Stimulated activated CD4-positive, alpha-beta T cell treated with anti-CD3 and anti-CD28 coated beads, Interleukin-1b, Interleukin-23, amount 100 ng/mL, for 1 hour (primary cell): ENCODE data around the gene CASTOR1.
"Not testable (repeated sequence)": the region's sequence is repeated elsewhere in the genome, so short reads cannot be mapped to it uniquely, and the experiment has no call there.

ENCODE experiments used
- DNase-seq, 2 donors: peaks; one replicate each; pipeline ENCODE4 v3.0.0-alpha.2; 2020; ENCODE audit warnings: low read depth in 2 of 2

The CASTOR1 gene

DNA sequence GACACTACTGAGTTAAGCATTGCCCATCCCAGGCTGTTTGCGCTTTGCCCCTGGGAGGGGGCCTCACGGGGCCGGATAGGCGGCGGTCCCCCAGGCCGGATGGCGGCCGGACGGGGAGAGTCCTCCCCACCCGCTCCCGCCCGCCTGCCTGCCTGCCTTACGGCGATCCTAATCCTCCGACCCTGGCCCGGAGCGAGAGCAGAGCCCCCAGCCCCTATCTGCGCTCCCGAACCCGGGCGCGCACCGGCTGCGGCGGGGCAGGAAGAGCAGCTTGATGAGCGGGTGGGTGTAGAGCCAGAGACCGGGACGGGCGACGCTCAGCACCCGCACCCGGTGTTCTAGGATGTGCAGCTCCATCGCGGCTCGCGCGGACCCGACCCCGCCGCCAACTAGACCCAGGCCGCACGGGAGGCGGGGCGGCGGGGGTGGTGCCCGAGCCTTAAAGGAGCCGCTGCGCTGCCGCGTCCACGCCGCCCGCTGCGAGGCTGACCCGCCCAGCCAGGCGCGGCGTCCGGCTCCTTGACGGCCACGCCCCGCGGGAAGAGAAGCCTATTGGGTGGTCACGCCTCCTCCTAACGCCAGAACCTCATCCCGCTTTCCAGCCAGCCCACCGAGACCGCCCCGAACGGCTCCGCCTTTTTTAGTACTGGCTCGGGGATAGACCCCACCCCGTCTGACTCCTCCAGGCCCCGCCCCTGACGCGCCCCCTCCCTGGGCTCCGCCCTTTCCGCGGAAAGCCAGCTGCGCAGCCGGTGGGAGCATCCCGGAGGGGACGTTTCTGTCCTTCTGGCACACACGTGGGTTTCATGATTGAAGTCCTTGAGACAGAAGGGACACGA lies at the start of gene CASTOR1:
Gene CASTOR1 (minus strand): TSS at position 365 of the 839 bp plus-strand sequence. CDS start 8 bp downstream, at position 357.
- DNase-seq = peak; percentile 65 to 83

DNA sequence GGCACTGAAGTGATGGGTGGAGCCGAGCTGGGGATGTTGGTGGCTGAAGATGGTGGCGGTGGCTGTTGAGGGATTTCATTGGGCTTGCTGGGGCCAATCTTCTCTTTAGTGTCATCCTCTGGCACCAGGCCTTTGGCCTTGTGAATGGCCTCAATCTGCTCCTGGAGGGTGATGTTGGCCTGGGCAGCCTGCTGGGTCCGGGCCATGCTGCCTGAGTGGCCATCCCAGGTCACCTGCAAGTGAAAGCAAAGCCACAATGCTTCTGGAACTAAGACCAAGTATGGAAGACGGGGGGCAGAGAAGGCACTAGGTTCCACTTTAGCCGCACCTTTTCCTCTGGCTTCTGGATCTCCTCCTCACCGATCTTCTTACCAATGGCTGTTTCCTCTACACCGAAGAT lies 49.5 kb upstream of the CASTOR1 start:
- DNase-seq = no peak

DNA sequence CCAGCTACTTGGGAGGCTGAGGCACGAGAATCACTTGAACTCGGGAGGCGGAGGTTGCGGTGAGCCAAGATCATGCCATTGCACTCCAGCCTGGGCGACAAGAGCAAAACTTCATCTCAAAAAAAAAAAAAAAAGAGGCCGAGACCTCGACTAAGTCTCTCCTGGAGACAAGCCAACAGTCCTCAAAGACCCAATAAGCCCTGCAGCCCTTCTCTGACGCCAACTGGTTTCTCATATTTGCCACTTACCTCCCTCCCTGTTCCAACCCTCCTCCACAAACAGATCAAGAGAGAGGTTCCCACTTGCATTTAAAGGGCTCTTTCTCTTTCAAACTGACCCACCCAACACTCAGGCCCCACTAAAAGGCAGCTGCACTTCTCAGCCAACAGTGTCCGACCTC lies 49.0 kb upstream of the CASTOR1 start:
- not testable (repeated sequence) for DNase-seq

DNA sequence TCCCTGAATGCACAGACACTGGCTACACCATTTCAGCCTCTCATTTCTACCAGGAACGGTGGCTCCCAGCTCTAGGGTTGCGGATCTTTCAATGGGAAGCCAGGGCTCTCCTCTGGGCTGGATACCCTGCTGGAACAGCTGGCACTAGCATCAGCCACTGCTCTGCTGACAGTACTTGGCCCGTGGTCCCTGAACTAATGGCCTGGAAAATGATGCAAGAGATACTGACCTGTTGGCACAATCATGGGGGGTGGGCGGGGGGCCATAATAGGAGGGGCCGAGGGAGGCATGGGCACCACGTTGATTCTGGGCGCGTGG lies 48.1 kb upstream of the CASTOR1 start:
- DNase-seq = no peak

DNA sequence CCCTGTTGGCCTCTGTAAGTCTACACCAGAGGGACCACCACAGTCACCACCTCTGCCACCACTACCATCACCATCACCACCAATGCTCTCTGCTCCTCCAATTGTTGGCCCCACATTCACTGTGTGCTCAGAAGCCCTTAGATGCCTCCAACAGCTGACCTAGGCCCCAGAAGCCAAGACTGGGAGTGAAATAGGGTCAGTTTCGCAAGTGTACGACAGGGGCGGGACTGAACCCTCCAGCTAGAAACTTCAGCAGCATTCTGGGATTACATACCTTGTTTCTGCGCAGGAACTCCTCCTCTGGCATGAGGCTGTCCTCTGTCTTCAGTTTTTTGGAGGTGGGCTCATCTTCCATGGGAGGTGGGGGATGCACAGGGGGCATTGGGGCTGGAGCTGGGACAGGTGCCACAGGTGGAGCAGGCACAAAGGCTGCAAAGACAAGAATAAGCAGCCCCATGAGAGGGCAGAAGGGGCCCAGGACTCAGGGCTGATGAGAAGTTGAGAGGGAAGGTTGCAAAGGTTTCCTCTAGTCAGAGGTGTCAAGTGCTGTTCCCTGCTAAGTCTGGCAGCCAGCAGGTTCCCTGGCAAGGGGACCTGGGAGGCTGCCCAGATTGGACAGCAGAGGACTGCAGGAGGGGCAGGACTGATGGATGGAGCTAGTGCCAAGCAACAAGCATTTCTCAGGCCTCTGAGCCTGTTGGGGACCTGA lies 47.6 kb upstream of the CASTOR1 start:
- DNase-seq = no peak

DNA sequence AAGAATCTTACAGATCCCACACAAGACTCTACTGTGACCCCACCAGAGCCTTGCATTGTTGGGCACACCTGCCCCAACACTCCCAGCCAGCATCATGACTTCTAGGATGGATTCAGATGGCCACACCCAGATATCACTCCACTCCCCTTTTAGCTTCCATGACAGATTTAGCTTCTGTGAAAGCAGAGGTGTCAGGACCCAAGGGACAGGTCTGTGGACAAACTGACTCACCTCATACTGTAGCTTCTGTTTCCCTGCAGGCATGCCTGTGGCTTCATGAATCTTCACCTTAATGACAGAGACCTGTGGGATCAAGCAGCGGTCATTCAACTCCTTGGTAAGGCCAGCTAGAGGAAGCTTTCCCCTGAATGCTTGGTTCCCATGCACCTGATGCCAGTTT lies 45.9 kb upstream of the CASTOR1 start:
- DNase-seq = no peak

- no peak for DNase-seq
Measured at GRCh38 chr22:30334646-30335045, 45.3 kb upstream of the CASTOR1 start.

GRCh38 chr22:30333707-30334087 lies 44.4 kb upstream of the CASTOR1 start:
- DNase-seq = no peak

GRCh38 chr22:30332994-30333706 lies 43.8 kb upstream of the CASTOR1 start:
- DNase-seq = no peak

- no peak for DNase-seq
Measured at GRCh38 chr22:30332551-30332950, 43.2 kb upstream of the CASTOR1 start.

GRCh38 chr22:30328466-30329049 lies 39.3 kb upstream of the CASTOR1 start:
- DNase-seq = no peak

DNA sequence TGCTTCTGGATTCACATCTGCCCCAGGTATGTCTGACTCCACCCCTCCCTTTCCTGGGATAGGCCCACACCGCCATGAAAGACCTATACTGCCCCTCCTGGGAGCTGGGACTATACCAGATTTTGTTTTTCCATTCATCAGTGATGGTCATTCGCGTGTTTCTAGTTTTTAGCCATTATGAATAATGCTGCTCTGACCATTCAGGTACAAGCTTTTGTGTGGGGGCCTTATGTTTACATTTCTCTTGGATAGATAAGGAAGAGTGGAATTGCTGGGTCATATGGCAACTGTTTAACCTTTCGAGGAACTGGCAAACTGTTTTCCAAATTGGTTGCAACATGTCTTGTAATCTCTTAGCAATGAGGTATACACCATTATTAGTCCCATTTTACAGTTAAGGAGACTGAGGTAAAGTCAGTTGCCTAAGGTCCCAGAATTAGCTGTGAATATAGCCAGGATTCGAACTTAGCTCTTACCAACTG lies 38.6 kb upstream of the CASTOR1 start:
- DNase-seq = no peak

DNA sequence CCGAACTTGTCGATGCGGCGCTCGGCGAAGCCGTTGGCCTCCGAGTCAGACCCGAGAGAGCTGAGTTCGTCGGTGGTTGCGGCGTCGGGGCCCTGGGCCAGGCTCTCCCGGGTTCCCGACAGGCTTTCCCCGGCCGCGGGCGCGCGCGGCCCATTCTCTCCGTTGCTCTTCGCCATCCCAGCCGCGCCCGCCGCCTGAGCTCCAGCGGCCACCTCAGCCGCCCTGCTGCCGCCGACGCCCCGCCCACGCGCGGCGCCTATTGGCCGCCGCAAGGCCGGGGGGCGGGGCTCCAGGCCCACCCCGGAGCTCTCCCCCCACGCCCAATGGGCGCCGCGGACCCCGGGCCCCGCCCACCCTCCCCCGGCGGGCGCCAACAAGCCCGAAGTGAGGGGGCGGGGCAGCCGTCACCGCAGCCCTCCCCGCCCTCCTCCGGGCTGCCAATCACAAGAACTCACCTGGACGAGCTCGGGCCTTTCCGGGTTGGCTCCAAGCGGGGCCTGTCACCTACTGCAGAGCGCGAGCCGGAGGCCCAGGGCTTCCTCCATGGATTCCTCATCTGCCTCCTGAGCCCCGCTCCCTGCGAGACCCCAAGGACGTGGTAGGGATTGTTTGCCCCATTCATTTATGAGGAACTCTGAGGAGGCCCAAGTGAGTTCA lies 37.5 kb upstream of the CASTOR1 start, which contains the start of gene TBC1D10A:
Gene TBC1D10A (minus strand): TSS at position 236 of the 657 bp plus-strand sequence. CDS start 60 bp downstream, at position 176.
- peak; percentile 84 to 91 for DNase-seq

DNA sequence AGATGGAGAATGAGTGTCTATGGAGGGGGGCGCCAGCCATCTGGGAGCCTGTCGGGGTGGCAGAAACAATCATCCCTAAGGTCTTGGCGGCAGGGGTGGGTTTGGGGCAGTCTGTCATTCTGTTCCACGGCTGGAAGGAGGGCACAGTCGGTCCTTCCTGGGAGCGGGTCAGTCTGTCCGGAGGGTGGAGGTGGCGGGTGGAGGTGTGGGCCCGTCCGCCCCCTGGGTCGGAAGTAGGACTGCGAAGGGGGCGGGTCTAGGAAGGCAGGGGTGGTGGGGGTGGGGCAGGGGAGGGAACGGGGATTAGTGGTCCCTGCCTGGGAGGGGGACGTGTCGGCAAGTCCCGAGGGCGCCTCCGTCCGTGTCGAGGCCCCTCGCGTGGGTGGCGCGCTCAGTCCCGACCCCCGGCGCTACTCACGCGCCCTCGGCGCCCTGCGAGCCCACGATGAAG lies 37.0 kb upstream of the CASTOR1 start:
- no peak for DNase-seq

DNA sequence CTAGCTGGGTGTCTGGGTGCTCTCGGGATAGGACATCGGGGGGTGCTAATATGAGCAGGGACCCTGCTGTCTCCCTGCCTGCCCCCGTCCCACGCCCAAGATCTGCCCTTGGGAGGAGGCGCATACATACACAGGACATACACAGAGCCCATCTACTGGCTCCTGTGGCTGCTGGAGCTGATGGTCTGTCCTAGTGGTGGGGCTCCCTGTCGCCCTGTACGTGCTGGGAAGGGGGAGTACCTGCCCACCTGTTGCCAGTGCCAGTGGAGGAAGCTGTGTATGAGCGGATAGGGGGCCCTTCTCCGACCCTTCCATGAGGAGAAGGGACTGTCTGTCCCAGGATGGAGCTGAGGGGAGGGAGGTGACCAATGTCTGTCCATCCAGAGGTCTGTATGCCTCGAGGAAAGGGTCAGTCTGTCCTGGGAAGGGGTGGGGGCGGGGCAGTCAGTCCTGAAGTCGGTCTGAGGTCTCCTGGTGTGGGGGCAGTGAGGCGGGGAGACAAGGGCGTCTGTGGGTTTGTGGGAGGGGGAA lies 36.5 kb upstream of the CASTOR1 start:
- DNase-seq = no peak

GRCh38 chr22:30325065-30325720 lies 35.9 kb upstream of the CASTOR1 start:
- DNase-seq = no peak

GRCh38 chr22:30324014-30324730 lies 34.9 kb upstream of the CASTOR1 start:
- DNase-seq = no peak

DNA sequence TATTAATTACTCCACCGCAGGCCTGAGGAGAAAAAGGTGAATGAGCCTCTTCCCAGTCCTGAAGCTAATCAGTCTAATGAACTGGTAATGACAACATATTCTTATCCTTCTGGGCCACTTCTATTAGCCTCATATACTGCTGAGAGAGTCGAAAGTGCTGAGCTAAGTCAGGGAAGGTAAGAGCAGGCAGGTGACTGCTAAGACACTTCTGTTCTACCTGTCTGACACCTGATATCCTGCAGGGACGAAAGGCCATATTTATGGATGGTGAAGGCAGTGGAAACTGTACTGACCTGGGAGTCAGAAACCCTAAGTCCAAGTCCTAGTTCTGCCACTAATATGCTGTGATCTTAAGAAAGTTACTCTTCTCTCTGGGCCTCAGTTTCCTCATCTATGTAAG lies 33.9 kb upstream of the CASTOR1 start:
- DNase-seq = no peak

DNA sequence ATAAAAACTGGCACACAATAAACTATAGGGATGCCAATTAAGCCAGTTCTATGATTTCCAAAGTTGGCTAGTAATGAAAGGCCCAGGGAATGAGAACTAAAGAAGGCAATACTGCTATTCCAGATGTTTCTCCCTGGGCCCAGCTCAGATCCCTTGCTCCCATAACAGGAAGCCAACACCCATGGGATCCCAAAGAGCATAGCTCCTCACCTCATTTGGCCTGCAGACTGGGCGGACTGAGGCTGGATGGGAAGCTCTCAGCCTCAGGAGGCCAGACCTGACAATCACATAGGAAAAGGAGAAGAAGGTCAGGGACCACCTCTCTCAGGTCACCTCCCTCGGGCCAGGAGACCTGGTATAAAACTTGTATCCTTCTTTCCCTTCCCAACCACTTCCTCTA lies 32.2 kb upstream of the CASTOR1 start:
- DNase-seq = no peak

DNA sequence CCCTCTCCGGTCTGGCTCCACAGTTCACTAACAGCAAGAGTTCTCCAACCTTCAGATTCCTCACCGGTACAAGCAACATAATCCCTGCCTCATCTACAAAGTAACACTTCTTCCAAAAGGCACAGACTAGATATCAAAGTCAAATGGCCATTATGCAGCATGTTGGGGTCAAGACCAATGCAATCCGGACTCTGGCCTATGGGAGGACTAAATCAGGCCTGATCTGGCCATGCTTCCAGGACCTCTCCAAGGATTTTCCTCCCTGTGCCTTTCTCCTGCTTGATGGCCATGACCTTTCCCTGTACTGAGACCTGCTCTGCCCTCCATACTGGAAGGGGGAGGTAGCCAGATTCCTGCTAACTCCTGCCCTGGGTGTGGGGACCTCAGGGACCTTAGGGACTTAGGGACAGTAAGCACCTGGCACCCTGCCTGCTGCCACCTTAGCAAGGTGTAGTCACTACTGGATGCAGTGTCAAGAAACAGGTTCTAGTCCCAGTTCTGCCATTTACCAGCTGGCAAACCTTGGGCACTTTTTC lies 30.8 kb upstream of the CASTOR1 start:
- no peak for DNase-seq
